GM12892 (cell line): ENCODE measurements around the gene HOOK2.

ENCODE experiments used
- POLR2A ChIP-seq: IDR thresholded peaks from 2 replicates; pipeline ENCODE4 v1.6.1; 2011; ENCODE audit warnings: low read depth, low read length, control low read depth
- POLR2AphosphoS5 ChIP-seq: IDR thresholded peaks from 2 replicates; pipeline ENCODE4 v1.6.1; 2011; ENCODE audit warnings: low read depth, low read length, control low read depth

DNA sequence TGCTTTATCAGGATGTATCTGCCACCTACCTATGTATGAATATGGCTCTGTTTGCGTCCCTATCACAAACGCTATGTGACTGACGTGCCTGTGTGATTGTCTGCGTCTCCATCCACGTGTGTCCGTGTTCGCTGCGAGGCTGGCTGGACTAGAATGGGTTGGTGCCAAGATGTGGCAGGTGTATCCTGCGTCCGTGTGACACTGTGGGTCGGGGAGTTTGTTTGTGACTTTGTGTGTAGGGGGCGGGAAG is 6.7 kb upstream of the HOOK2 start:
- TF ChIP-seq POLR2AphosphoS5 (no peak; the same call in 1 of the 2 replicates), POLR2A (no peak)
